SHP77 treated with DMSO at 0.1 percent for 48 hours (cell line): ENCODE results near the gene AGXT.

Source experiments
- DNase-seq: peaks from one replicate; lab custom pipeline; 2025; lab: John Stamatoyannopoulos, UW

The AGXT gene

GRCh38 chr2:240898108-240898730, 29.6 kb downstream of the AGXT start:
- no peak for DNase-seq

- DNase-seq, result no peak
Measured at GRCh38 chr2:240898731-240899467, 30.3 kb downstream of the AGXT start.

- no peak for DNase-seq
Measured at GRCh38 chr2:240899468-240899865, 30.8 kb downstream of the AGXT start.

GRCh38 chr2:240900141-240900860, 31.7 kb downstream of the AGXT start:
- DNase-seq, result no peak

- no peak for DNase-seq
Measured at GRCh38 chr2:240901986-240902614, 33.5 kb downstream of the AGXT start.

- DNase-seq, result no peak
Measured at GRCh38 chr2:240902615-240903041, 34.0 kb downstream of the AGXT start.

- no peak for DNase-seq
Measured at GRCh38 chr2:240903191-240904060, 34.8 kb downstream of the AGXT start.

- no peak for DNase-seq
Measured at GRCh38 chr2:240904216-240905175, 35.9 kb downstream of the AGXT start.

GRCh38 chr2:240905176-240905781, 36.7 kb downstream of the AGXT start:
- DNase-seq, result no peak

GRCh38 chr2:240906141-240906910, 37.7 kb downstream of the AGXT start, which contains the start of gene CROCC2:
CROCC2 (plus strand) TSS chr2:240906336; CDS start chr2:240906514, 178 bp downstream.
- DNase-seq, result no peak

- no peak for DNase-seq
Measured at GRCh38 chr2:240906911-240907590, 38.4 kb downstream of the AGXT start.

- DNase-seq, result no peak
Measured at GRCh38 chr2:240909216-240909974, 40.8 kb downstream of the AGXT start.

- no peak for DNase-seq
Measured at GRCh38 chr2:240911641-240912265, 43.1 kb downstream of the AGXT start.

- no peak for DNase-seq
Measured at GRCh38 chr2:240912878-240913809, 44.5 kb downstream of the AGXT start.

- DNase-seq, result peak; percentile 17
Measured at GRCh38 chr2:240913810-240914644, 45.4 kb downstream of the AGXT start.
